ENCODE data around the gene UTP18. TPM values are rescaled to one million over a fixed set of nuclear protein-coding genes. Genes with fewer than 3 reads are reported as not detected.
"Not testable (repeated sequence)": the region's sequence is repeated elsewhere in the genome, so short reads cannot be mapped to it uniquely, and the experiment has no call there.

UTP18 gene
- 104 and 109 TPM in 2 replicates for total RNA-seq (2014; rRNA removed; shearing (Covaris generic))

DNA sequence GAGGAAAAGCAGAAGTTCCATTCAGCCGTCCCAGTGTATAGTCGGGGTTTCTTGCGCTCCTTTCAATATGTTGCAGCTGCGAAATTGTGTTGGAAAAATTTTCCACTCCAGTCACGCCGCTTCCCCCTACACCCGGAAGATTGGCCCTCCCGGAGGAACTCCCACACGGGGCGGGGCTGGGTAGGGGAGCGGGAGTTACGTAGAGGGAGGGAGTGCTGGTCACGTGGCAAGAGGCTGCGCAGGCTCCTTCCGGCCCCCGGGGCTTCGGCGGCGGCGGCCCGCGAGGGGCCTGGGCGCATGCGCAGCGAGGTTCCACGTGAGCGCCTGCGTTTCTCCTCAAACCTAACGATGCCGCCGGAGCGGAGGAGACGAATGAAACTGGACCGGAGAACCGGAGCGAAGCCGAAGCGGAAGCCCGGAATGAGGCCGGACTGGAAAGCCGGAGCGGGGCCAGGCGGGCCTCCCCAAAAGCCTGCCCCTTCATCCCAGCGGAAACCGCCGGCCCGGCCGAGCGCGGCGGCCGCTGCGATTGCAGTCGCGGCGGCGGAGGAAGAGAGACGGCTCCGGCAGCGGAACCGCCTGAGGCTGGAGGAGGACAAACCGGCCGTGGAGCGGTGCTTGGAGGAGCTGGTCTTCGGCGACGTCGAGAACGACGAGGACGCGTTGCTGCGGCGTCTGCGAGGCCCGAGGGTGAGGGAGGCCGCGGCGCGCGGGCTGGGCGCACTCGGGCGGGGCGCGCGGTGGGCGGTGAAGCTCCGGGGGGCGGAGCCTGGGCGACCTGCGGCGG, at the start of gene UTP18:
TSS of gene UTP18 (plus strand) at position 310 of the 787 bp plus-strand sequence. CDS start at position 349, 39 bp downstream.
- DNase-seq (ENCODE audit: low spot score), result peak; percentile 94

GRCh38 chr17:51214920-51215319, 45.4 kb upstream of the UTP18 start:
- DNase-seq (ENCODE audit: low spot score), result no peak

DNA sequence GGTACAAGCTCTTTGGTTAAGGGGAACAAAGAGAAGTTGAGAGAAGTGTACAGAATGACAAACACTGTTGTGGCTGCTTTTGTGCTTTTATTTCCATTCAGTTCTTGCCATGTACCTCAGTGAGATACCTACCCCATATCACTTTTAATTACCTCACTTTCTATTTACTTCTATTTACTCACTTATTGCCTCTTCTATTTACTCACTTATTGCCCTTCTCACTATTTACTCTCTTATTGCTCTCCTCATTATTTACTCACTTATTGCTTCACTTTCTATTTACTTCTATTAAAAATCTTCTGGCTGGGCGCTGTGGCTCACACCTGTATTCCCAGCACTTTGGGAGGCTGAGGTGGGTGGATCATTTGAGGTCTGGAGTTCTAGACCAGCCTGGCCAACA, 42.4 kb upstream of the UTP18 start:
- DNase-seq (ENCODE audit: low spot score), result no peak

GRCh38 chr17:51221322-51221721, 39.0 kb upstream of the UTP18 start:
- no peak for DNase-seq (ENCODE audit: low spot score)

- DNase-seq (ENCODE audit: low spot score), result no peak
Measured at GRCh38 chr17:51224402-51225262, 35.7 kb upstream of the UTP18 start.

DNA sequence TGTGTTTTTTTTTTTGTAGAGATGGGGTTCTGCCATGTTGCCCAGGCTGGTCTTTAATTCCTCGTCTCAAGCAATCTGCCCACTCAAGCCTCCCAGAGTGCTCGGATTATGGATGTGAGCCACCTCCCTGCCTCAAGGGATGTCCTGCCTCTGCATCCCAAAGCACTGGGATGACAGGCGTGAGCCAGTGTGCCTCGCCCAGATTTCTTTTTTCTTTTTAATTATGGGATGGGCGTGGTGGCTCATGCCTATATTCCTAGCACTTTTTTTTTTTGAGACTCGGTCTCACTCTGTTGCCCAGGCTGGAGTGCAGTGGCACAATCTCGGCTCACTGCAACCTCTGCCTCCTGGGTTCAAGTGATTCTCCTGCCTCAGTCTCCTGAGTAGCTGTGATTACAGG, 34.8 kb upstream of the UTP18 start:
- DNase-seq (ENCODE audit: low spot score), result not testable (repeated sequence)

DNA sequence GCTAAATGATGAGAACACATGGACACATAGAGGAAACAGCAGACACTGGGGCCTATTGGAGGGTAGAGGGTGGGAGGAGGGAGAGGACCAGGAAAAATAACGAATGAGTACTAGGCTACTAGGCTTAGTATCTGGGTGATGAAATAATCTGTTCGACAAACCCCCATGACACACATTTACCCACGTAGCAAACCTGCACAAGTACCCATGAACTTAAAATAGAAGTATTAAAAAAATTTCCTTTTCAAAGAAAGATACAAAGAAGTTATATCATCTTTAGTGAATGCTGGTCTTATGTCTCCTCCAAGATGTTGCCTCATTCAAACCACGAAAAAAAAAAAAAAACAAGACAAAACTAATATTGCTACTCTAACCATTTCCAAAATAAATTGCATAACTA, 32.2 kb upstream of the UTP18 start:
- no peak for DNase-seq (ENCODE audit: low spot score)

DNA sequence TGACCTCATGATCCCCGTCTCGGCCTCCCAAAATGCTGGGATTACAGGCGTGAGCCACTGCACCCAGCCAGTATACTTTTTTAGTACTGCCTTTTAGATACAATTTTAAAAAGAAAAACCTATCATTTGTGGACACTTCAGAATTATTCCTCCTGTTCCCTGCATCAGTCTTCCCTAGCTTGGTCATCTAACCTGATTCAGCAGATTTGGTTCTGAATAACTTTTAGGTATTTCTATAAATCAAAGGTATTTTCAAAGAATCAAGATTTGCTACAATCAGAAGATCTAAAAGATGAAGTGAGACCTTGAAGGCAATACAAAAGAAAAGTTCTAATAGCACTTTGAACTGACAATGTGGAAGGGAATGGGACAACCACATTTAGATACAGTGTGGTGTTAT, 30.5 kb upstream of the UTP18 start:
- DNase-seq (ENCODE audit: low spot score), result no peak

DNA sequence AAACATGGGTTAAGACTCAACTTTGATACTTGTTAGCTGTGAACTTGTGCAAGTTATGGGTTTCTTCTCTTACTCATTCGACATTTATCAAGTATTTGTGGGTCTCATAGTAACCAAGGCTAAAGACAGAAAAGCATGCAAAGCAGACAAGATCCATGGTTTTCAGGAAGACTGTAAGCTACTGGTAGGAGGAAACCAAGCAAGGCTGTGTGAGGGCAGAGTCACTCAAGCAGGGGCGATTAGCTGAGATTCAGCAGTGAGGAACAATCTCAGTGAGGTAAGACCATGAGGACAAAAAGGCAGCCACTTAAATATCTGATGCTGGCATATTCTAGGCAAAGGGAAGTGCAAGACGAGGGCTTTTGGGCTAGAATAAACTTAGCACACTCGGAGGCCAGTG, 30.0 kb upstream of the UTP18 start:
- DNase-seq (ENCODE audit: low spot score), result no peak

- DNase-seq (ENCODE audit: low spot score), result no peak
Measured at GRCh38 chr17:51231999-51232398, 28.3 kb upstream of the UTP18 start.

DNA sequence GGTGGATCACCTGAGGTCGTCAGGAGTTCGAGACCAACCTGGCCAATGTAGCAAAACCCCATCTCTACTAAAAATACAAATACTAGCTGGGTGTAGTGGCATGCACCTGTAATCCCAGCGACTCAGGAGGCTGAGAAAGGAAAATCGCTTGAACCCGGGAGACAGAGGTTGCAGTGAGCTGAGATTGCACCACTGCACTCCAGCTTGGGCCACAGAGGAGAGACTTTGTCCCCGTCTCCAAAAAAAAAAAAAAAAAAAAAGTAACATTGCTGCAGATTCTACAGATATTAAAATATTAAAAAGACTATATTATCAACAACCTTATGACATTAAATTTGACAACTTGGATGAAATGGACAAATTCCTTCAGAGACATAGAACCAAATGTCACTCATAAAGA, 26.2 kb upstream of the UTP18 start:
- DNase-seq (ENCODE audit: low spot score), result no peak

DNA sequence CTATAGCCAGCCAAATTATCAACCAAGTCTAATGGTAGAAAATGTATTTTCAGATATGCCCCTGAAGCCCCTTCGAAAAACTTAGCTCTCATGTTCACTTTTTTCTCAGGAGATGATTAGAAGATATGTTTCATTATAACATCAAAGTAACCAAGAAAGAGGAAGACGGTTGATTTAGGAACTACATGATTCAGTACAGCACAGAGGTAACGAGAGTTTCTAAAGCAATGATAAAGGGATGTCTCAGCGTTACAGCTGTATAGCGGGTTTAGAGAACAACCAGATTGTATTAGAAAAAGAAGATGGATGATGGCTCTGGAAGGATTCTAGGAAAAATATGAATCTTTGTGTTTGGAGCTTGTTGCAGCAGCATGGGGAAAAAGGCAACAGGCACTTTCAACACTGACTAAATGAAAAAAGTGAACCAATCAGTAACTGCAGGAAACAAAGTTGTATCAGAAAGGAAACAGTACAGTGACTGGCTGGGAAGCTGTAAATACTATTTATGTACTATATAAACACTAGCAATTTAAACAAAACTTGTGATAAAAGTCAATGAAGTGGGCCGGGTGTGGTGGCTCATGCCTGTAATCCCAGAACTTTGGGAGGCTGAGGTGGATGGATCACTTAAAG, 22.0 kb upstream of the UTP18 start:
- DNase-seq (ENCODE audit: low spot score), result no peak

DNA sequence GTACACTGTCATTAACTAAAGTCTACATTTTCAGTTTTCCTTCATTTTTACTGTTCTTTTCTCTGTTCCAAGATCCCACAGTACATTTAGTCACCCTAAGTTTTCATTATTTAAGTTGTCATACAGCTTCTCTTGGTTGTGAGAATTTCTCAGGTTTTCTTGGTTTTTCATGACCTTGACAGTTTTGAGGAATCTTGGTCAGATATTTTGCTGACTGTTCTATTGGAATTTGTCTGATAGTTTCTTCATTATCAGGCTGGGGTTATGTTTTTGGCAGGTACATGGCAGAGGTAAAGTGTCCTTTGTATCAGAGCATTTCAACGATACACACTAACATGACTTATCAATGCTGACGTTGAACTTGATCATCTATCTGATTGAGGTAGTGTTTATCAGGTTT, 20.1 kb upstream of the UTP18 start:
- no peak for DNase-seq (ENCODE audit: low spot score)

DNA sequence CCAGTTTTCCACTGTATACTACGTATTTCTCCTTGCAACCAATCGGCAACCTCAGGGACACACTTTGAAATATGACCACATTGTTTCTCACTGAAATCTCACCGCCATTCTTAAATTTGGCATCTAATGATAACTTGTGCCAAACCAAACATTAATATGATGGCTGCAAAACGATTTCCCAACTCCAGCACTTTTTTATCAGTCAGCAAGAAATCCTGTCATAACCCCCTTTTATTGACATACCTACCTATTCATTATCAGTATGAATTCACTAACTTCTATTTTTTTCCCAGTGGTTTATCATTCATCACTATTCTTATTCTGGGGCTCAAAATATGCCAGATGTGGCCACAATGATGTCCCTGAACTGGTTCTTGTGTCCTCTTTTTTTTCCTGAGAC, 16.3 kb upstream of the UTP18 start:
- no peak for DNase-seq (ENCODE audit: low spot score)

GRCh38 chr17:51245535-51245934, 14.8 kb upstream of the UTP18 start:
- DNase-seq (ENCODE audit: low spot score), result no peak

GRCh38 chr17:51250314-51250840, 10.0 kb upstream of the UTP18 start:
- no peak for DNase-seq (ENCODE audit: low spot score)

- no peak for DNase-seq (ENCODE audit: low spot score)
Measured at GRCh38 chr17:51251010-51251409, 9.3 kb upstream of the UTP18 start.

- DNase-seq (ENCODE audit: low spot score), result no peak
Measured at GRCh38 chr17:51255673-51256072, 4.7 kb upstream of the UTP18 start.

DNA sequence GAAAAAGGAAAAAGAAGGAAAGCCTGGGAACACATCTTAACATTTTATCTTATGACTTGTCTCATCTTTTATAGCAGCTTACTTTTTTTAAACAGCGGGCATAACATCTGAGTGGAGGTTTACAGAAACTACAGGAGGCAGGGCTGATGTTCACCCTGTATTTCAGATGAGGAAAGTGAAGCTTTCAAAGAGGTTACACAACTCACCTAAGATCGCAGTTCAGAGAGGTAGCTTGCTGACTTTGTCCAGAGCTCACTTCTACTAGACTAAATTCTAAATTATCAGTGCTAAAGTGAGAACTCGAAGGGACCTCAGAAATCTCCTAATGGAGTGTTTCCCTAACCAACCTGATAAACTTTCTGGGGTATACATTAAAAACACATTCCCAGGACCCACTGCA, 4.2 kb upstream of the UTP18 start:
- DNase-seq (ENCODE audit: low spot score), result no peak

- no peak for DNase-seq (ENCODE audit: low spot score)
Measured at GRCh38 chr17:51257150-51258081, 2.9 kb upstream of the UTP18 start.
